SK-N-SH (cell line): ENCODE results near the gene DUSP23. TPM values are rescaled to one million over a fixed set of nuclear protein-coding genes. Genes with fewer than 3 reads are reported as not detected.

Experiments used
- CTCF ChIA-PET: fragments of 300-600, 350-600 bp; formaldehyde crosslinking; extraction: SDS; loops from one replicate; lab custom pipeline; 2021; lab: Yijun Ruan, JAX
- POLR2A ChIA-PET: fragments of 350-600 bp; sonication (Branson Sonifier 250); formaldehyde crosslinking; extraction: SDS; loops from one replicate; lab custom pipeline; 2020; ENCODE audit warnings: antibody characterized with exemption, inconsistent platforms; lab: Yijun Ruan, JAX
- DNase-seq: peaks from one replicate; pipeline ENCODE4 v3.0.0; 2012
- H2AFZ ChIP-seq: fragments of 200-600 bp; sonication (generic); 2 replicates; pipeline ENCODE4 v1.8.1; 2016; ENCODE audit warnings: antibody characterized with exemption, mild to moderate bottlenecking, low read depth
- H3F3A ChIP-seq: fragments of 200-600 bp; sonication (generic); replicated peaks from 2 replicates; pipeline ENCODE3; 2016; ENCODE audit warnings: antibody characterized with exemption, mild to moderate bottlenecking; ENCODE audit not compliant: insufficient read depth
- H3K27ac ChIP-seq, 2 experiments: fragments of 200-500 bp in 1 of 2; fragments of 200-600 bp in 1 of 2; sonication (Bioruptor generic) in 1 of 2; sonication (generic), shearing (Covaris generic) in 1 of 2; 2 replicates each; pipeline versions ENCODE4 v1.5.1 to v1.6.1; 2014 to 2016; ENCODE audit warnings: low read depth in 2 of 2, inconsistent platforms in 1 of 2, low read length in 1 of 2, mild to moderate bottlenecking in 1 of 2, mixed read lengths in 1 of 2
- H3K27me3 ChIP-seq: fragments of 200-600 bp; sonication (generic), shearing (Covaris generic); 2 replicates; pipeline ENCODE4 v1.6.1; 2016; ENCODE audit warnings: mixed run types; ENCODE audit not compliant: insufficient read depth
- H3K36me3 ChIP-seq, 2 experiments: fragments of 200-500 bp in 1 of 2; fragments of 200-600 bp in 1 of 2; sonication (Bioruptor generic) in 1 of 2; sonication (generic) in 1 of 2; replicated peaks in 1 of 2; 2 replicates each; pipeline versions ENCODE3 to v1.5.1; 2014 to 2016; ENCODE audit warnings: low read length in 1 of 2, mild to moderate bottlenecking in 1 of 2; ENCODE audit not compliant: insufficient read depth in 2 of 2, control insufficient read depth in 1 of 2
- H3K4me1 ChIP-seq, 2 experiments: fragments of 200-500 bp in 1 of 2; fragments of 200-600 bp in 1 of 2; sonication (Bioruptor generic) in 1 of 2; sonication (generic), shearing (Covaris generic) in 1 of 2; 2 replicates each; pipeline versions ENCODE4 v1.5.1 to v1.6.1; 2014 to 2016; ENCODE audit warnings: low read depth in 1 of 2, low read length in 1 of 2, mixed run types in 1 of 2; ENCODE audit not compliant: insufficient read depth in 2 of 2, control insufficient read depth in 1 of 2
- H3K4me2 ChIP-seq: fragments of 200-600 bp; sonication (generic), shearing (Covaris generic); 2 replicates; pipeline ENCODE4 v1.6.1; 2017; ENCODE audit warnings: mixed run types
- H3K4me3 ChIP-seq, 2 experiments: fragments of 200-500 bp in 1 of 2; fragments of 200-600 bp in 1 of 2; sonication (Bioruptor generic) in 1 of 2; sonication (generic), shearing (Covaris generic) in 1 of 2; 2 replicates each; pipeline versions ENCODE4 v1.5.1 to v1.8.1; 2014 to 2016; ENCODE audit warnings: low read depth in 2 of 2, inconsistent platforms in 1 of 2, low read length in 1 of 2, mild to moderate bottlenecking in 1 of 2, mixed read lengths in 1 of 2, moderate library complexity in 1 of 2
- H3K79me2 ChIP-seq: fragments of 200-600 bp; sonication (generic); 2 replicates; pipeline ENCODE4 v1.8.1; 2017; ENCODE audit warnings: mild to moderate bottlenecking; ENCODE audit not compliant: insufficient read depth
- H3K9ac ChIP-seq: fragments of 200-600 bp; sonication (generic); 2 replicates; pipeline ENCODE4 v1.6.1; 2017; ENCODE audit warnings: mixed run types
- H3K9me2 ChIP-seq: fragments of 200-600 bp; sonication (generic); 2 replicates; pipeline ENCODE4 v1.6.1; 2017; ENCODE audit warnings: mixed run types
- H3K9me3 ChIP-seq: fragments of 200-600 bp; sonication (generic); 2 replicates; pipeline ENCODE4 v1.6.1; 2017; ENCODE audit warnings: mixed run types, mild to moderate bottlenecking, moderate library complexity
- H4K20me1 ChIP-seq: fragments of 200-600 bp; sonication (generic); 2 replicates; pipeline ENCODE4 v1.6.1; 2017; ENCODE audit warnings: mild to moderate bottlenecking, mixed run types; ENCODE audit not compliant: insufficient read depth
- CHD2 ChIP-seq: fragments of 150-350 bp; IDR thresholded peaks from 2 replicates; pipeline ENCODE4 v1.6.1; 2018; ENCODE audit warnings: low read length; ENCODE audit not compliant: partially characterized antibody
- ELF1 ChIP-seq: IDR thresholded peaks from 2 replicates; pipeline ENCODE4 v1.4.0; 2012
- EP300 ChIP-seq, 2 experiments: IDR thresholded peaks; 2 replicates each; pipeline versions ENCODE4 v1.4.0 to v1.6.1; 2012; ENCODE audit warnings: borderline replicate concordance in 1 of 2, low read depth in 1 of 2, low read length in 1 of 2
- FOXM1 ChIP-seq: IDR thresholded peaks from 2 replicates; pipeline ENCODE4 v1.4.0; 2012; ENCODE audit warnings: low read depth, mild to moderate bottlenecking
- GABPA ChIP-seq: IDR thresholded peaks from 2 replicates; pipeline ENCODE4 v1.4.0; 2012; ENCODE audit warnings: low read depth, mild to moderate bottlenecking
- MEF2A ChIP-seq: IDR thresholded peaks from 2 replicates; pipeline ENCODE4 v1.4.0; 2012; ENCODE audit warnings: low read depth, borderline replicate concordance
- MXI1 ChIP-seq: IDR thresholded peaks from 2 replicates; pipeline ENCODE4 v1.6.1; 2012; ENCODE audit warnings: mild to moderate bottlenecking, low read depth, low read length, improper control_type of control experiment
- NFIC ChIP-seq: IDR thresholded peaks from 2 replicates; pipeline ENCODE4 v1.4.0; 2012; ENCODE audit warnings: borderline replicate concordance
- NRF1 ChIP-seq: IDR thresholded peaks from 2 replicates; pipeline ENCODE4 v1.6.1; 2012; ENCODE audit warnings: low read depth, mild to moderate bottlenecking, low read length
- RAD21 ChIP-seq: IDR thresholded peaks from 2 replicates; pipeline ENCODE4 v1.6.1; 2012; ENCODE audit warnings: mild to moderate bottlenecking, low read length
- RCOR1 ChIP-seq: fragments of 150-350 bp; IDR thresholded peaks from 2 replicates; pipeline ENCODE4 v1.6.1; 2017; ENCODE audit warnings: antibody characterized with exemption, low read length
- RFX5 ChIP-seq: IDR thresholded peaks from 2 replicates; pipeline ENCODE4 v1.6.1; 2012; ENCODE audit warnings: mild to moderate bottlenecking, improper control_type of control experiment, low read length
- SIN3A ChIP-seq: IDR thresholded peaks from 2 replicates; pipeline ENCODE4 v1.6.1; 2012; ENCODE audit warnings: low read depth, mild to moderate bottlenecking, low read length, moderate library complexity, borderline replicate concordance
- SMC3 ChIP-seq: IDR thresholded peaks from 2 replicates; pipeline ENCODE4 v1.6.1; 2012; ENCODE audit warnings: low read depth, low read length, improper control_type of control experiment
- WGBS: methylation state at CpG from one replicate; pipeline ENCODE4 v1.1.6; 2017; ENCODE audit warnings: low lambda C conversion rate; 5-methylcytosine and 5-hydroxymethylcytosine counted together
- polyA plus RNA-seq, 3 experiments: library from polyadenylated mRNA; depleted of rRNA; stranded (reverse); fragments of >200 nt; gene quantifications; 2 replicates each; pipeline ENCODE4 v1.2.3, GENCODE V29; 2012
- TF ChIP-seq, protein P1 (sequence below): fragments of 150-350 bp; IDR thresholded peaks from 2 replicates; pipeline ENCODE4 v1.6.1; 2016; ENCODE audit warnings: mild to moderate bottlenecking, low read depth, low read length
- TF ChIP-seq, protein P2 (sequence below): fragments of 150-350 bp; IDR thresholded peaks from 2 replicates; pipeline ENCODE4 v1.6.1; 2017; ENCODE audit warnings: antibody characterized with exemption, low read length, low read depth, borderline replicate concordance
- TF ChIP-seq, protein P3 (sequence below): IDR thresholded peaks from 2 replicates; pipeline ENCODE4 v1.4.0; 2012; ENCODE audit warnings: low read depth
- TF ChIP-seq, protein P4 (sequence below): fragments of 200-600 bp; sonication (generic); IDR thresholded peaks from 2 replicates; pipeline ENCODE4 v1.6.1; 2017; ENCODE audit warnings: antibody characterized with exemption, mild to moderate bottlenecking, moderate library complexity
- TF ChIP-seq, protein P5 (sequence below): IDR thresholded peaks from 2 replicates; pipeline ENCODE4; 2012
- TF ChIP-seq, protein P6 (sequence below): IDR thresholded peaks from 2 replicates; pipeline ENCODE4 v1.4.0; 2012; ENCODE audit warnings: low read depth, borderline replicate concordance

The DUSP23 gene
- polyA plus RNA-seq (2012; rRNA removed), result 41.2 and 44.3 TPM in 2 replicates
- 27.1 and 35.7 TPM in 2 replicates for polyA plus RNA-seq (2012; cell fraction: cytosol; rRNA removed)
- 18.3 and 33.7 TPM in 2 replicates for polyA plus RNA-seq (2012; cell fraction: nucleus; rRNA removed)

DNA sequence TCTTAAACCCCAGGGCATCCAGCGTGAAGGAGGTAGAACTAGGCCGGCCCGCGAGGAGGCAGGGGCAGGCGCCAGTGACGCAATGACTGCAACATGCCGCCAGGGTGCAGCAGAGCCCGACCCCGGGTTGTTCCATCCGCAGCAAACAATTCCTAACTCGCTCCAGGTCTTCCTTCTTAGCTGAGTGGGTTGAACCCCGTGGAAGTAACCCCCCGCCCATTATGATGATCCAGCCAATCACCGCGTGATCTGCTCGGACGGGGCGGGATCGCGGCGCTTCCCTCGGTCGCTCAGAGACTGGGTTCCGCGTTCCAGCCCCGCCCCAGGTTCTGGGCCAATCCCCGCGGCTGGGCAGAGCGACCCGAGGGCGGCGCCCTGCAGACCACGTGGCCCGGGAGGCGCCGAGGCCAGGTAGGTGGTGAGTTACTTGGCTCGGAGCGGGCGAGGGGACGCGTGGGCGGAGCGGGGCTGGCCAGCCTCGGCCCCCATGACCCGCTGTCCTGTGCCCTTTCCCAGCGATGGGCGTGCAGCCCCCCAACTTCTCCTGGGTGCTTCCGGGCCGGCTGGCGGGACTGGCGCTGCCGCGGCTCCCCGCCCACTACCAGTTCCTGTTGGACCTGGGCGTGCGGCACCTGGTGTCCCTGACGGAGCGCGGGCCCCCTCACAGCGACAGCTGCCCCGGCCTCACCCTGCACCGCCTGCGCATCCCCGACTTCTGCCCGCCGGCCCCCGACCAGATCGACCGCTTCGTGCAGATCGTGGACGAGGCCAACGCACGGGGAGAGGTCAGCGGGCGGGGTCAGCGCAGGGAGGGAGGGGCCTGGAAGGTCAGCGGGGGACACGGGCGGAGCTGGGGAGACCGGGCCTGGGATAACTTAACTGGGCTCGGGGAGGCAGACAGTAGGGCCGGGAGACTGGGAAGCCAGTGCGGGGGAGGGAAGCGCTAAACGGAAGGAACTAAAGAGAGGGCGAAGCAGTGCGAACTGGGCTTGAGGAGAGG, at the start of gene DUSP23:
Gene DUSP23, plus strand, starts transcription at position 380 of the 1,000 bp plus-strand sequence. Its CDS starts 139 bp downstream, at position 519.
- peaks cover 0 to 20% of the 10 kb centered on the region in 2 experiments; a peak in 2 of 4 replicates for H3K4me1 ChIP-seq
- WGBS, result 15% methylated on average over 22 of the region's 88 CpGs
- TF ChIP-seq NRF1, result 0 out of 2 replicates have a peak, but pooled peaks have one; percentile 26
- TF ChIP-seq, protein P1, sequence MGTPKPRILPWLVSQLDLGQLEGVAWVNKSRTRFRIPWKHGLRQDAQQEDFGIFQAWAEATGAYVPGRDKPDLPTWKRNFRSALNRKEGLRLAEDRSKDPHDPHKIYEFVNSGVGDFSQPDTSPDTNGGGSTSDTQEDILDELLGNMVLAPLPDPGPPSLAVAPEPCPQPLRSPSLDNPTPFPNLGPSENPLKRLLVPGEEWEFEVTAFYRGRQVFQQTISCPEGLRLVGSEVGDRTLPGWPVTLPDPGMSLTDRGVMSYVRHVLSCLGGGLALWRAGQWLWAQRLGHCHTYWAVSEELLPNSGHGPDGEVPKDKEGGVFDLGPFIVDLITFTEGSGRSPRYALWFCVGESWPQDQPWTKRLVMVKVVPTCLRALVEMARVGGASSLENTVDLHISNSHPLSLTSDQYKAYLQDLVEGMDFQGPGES, result no peak
- TF ChIP-seq RFX5, result peak; percentile 81
- TF ChIP-seq, protein P2, sequence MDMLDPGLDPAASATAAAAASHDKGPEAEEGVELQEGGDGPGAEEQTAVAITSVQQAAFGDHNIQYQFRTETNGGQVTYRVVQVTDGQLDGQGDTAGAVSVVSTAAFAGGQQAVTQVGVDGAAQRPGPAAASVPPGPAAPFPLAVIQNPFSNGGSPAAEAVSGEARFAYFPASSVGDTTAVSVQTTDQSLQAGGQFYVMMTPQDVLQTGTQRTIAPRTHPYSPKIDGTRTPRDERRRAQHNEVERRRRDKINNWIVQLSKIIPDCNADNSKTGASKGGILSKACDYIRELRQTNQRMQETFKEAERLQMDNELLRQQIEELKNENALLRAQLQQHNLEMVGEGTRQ, result peak; percentile 60
- TF ChIP-seq NFIC, result no peak
- TF ChIP-seq MEF2A, result no peak
- TF ChIP-seq MXI1, result peak; percentile 93
- 0 out of 4 replicates have a peak, but pooled peaks of 1 of the 2 experiments have one; percentile 48 for TF ChIP-seq EP300 (IDR thresholded peaks at IDR 0.05; ENCODE audit: borderline replicate concordance in 1 of 2, low read depth in 1 of 2, low read length in 1 of 2)
- TF ChIP-seq CHD2, result peak; percentile 75
- TF ChIP-seq SIN3A, result no peak
- TF ChIP-seq, protein P3, sequence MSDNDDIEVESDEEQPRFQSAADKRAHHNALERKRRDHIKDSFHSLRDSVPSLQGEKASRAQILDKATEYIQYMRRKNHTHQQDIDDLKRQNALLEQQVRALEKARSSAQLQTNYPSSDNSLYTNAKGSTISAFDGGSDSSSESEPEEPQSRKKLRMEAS, result peak; percentile 98
- TF ChIP-seq RAD21, result peak; percentile 87
- TF ChIP-seq, protein P4, sequence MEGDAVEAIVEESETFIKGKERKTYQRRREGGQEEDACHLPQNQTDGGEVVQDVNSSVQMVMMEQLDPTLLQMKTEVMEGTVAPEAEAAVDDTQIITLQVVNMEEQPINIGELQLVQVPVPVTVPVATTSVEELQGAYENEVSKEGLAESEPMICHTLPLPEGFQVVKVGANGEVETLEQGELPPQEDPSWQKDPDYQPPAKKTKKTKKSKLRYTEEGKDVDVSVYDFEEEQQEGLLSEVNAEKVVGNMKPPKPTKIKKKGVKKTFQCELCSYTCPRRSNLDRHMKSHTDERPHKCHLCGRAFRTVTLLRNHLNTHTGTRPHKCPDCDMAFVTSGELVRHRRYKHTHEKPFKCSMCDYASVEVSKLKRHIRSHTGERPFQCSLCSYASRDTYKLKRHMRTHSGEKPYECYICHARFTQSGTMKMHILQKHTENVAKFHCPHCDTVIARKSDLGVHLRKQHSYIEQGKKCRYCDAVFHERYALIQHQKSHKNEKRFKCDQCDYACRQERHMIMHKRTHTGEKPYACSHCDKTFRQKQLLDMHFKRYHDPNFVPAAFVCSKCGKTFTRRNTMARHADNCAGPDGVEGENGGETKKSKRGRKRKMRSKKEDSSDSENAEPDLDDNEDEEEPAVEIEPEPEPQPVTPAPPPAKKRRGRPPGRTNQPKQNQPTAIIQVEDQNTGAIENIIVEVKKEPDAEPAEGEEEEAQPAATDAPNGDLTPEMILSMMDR, result peak; percentile 86
- no peak for TF ChIP-seq RCOR1
- TF ChIP-seq, protein P5, sequence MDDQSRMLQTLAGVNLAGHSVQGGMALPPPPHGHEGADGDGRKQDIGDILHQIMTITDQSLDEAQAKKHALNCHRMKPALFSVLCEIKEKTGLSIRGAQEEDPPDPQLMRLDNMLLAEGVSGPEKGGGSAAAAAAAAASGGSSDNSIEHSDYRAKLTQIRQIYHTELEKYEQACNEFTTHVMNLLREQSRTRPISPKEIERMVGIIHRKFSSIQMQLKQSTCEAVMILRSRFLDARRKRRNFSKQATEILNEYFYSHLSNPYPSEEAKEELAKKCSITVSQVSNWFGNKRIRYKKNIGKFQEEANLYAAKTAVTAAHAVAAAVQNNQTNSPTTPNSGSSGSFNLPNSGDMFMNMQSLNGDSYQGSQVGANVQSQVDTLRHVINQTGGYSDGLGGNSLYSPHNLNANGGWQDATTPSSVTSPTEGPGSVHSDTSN, result peak; percentile 42
- TF ChIP-seq GABPA, result 0 out of 2 replicates have a peak, but pooled peaks have one; percentile 4
- TF ChIP-seq ELF1, result peak; percentile 80
- peak; percentile 92 for TF ChIP-seq SMC3
- no peak for TF ChIP-seq FOXM1
- TF ChIP-seq, protein P6, sequence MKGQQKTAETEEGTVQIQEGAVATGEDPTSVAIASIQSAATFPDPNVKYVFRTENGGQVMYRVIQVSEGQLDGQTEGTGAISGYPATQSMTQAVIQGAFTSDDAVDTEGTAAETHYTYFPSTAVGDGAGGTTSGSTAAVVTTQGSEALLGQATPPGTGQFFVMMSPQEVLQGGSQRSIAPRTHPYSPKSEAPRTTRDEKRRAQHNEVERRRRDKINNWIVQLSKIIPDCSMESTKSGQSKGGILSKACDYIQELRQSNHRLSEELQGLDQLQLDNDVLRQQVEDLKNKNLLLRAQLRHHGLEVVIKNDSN, result peak; percentile 93
- H3K27me3 ChIP-seq, result no peaks in the 10 kb centered on the region
- peak within 1 kb of the TSS; percentile 75 to 87 for H3K4me3 ChIP-seq
- peak within 1 kb of the TSS; percentile 32 for H3K9ac ChIP-seq
- peaks cover 12% of the 10 kb centered on the region for H3F3A ChIP-seq
- peak within 1 kb of the TSS; percentile 95 for H3K4me2 ChIP-seq
- H3K79me2 ChIP-seq, result no peaks in the 10 kb centered on the region
- H3K9me2 ChIP-seq, result no peaks in the 10 kb centered on the region
- H3K9me3 ChIP-seq, result no peaks in the 10 kb centered on the region
- peak; percentile 98 for DNase-seq
- CTCF ChIA-PET, result interaction anchor here (0.6 to 3.6 kb wide), 21 partner anchors 9 to 662 kb away, joined by 3 to 67 read pairs (median 5); partner anchors contain the start of gene FCRL6
- no peaks in the 10 kb centered on the region for H3K36me3 ChIP-seq
- POLR2A ChIA-PET, result interaction anchor here (0.7 kb wide), 1 partner anchor 651 kb away, joined by 3 read pairs; no protein-coding TSS in a partner anchor
- peak within 1 kb of the TSS in 1 of 2 experiments; percentile 58; a peak in 2 of 4 replicates for H3K27ac ChIP-seq
- H4K20me1 ChIP-seq, result no peaks in the 10 kb centered on the region
- H2AFZ ChIP-seq, result peak within 1 kb of the TSS; percentile 85
